Lower leg skin (tissue), 3 donors: Measurements from ENCODE around the gene SRMS.

Source experiments
- POLR2A ChIP-seq, 2 donors: fragments of 450-650 bp; IDR thresholded peaks; one replicate each; pipeline ENCODE4 v1.6.1; 2016 to 2017; ENCODE audit warnings: antibody characterized with exemption in 2 of 2, mild to moderate bottlenecking in 1 of 2, moderate library complexity in 1 of 2
- TF ChIP-seq, protein P1 (sequence below), 3 donors: fragments of 450-650 bp; IDR thresholded peaks; one replicate each; pipeline ENCODE4 v1.5.1; 2016; ENCODE audit warnings: antibody characterized with exemption in 3 of 3, mild to moderate bottlenecking in 3 of 3, moderate library complexity in 2 of 3

DNA sequence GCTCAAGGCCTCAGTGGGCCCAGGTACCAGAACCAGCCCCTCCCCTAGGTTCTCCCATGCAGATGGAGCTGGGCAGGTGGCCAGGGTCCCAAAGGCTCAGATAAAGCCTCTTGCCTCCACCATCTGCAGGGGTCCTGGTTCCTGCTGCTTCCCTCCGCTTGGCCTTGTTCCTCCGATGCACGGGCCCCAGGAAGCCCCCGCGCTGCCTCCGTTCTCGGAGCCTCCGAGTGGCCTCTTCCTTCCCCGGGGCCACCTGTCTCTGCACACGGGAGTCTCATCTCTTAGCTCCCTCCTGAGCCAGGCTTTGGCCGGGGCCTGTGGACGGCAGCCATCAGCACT is 8.5 kb downstream of the SRMS start:
- TF ChIP-seq, protein P1, sequence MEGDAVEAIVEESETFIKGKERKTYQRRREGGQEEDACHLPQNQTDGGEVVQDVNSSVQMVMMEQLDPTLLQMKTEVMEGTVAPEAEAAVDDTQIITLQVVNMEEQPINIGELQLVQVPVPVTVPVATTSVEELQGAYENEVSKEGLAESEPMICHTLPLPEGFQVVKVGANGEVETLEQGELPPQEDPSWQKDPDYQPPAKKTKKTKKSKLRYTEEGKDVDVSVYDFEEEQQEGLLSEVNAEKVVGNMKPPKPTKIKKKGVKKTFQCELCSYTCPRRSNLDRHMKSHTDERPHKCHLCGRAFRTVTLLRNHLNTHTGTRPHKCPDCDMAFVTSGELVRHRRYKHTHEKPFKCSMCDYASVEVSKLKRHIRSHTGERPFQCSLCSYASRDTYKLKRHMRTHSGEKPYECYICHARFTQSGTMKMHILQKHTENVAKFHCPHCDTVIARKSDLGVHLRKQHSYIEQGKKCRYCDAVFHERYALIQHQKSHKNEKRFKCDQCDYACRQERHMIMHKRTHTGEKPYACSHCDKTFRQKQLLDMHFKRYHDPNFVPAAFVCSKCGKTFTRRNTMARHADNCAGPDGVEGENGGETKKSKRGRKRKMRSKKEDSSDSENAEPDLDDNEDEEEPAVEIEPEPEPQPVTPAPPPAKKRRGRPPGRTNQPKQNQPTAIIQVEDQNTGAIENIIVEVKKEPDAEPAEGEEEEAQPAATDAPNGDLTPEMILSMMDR (IDR thresholded peaks at IDR 0.05): no peak
- TF ChIP-seq POLR2A (IDR thresholded peaks at IDR 0.05): no peak
